Lower leg skin (tissue), 4 donors: ENCODE data around the gene ADARB2. TPM values are rescaled to one million over a fixed set of nuclear protein-coding genes. Genes with fewer than 3 reads are reported as not detected.
"Not testable (repeated sequence)": the region's sequence is repeated elsewhere in the genome, so short reads cannot be mapped to it uniquely, and the experiment has no call there.

ENCODE experiments used
- DNase-seq, 2 donors: peaks; one replicate each; pipeline ENCODE4 v3.0.0-alpha.2; 2019; ENCODE audit warnings: low spot score in 2 of 2
- H3K4me3 ChIP-seq: fragments of 200-600 bp; sonication (generic); 2 replicates; pipeline ENCODE4 v1.5.1; 2017; ENCODE audit warnings: mild to moderate bottlenecking, low read depth; ENCODE audit not compliant: poor library complexity, severe bottlenecking
- CTCF ChIP-seq, 3 donors: fragments of 450-650 bp; IDR thresholded peaks; one replicate each; pipeline ENCODE4 v1.5.1; 2016; ENCODE audit warnings: antibody characterized with exemption in 3 of 3, mild to moderate bottlenecking in 3 of 3, moderate library complexity in 2 of 3
- POLR2A ChIP-seq, 2 donors: fragments of 450-650 bp; IDR thresholded peaks; one replicate each; pipeline ENCODE4 v1.6.1; 2016 to 2017; ENCODE audit warnings: antibody characterized with exemption in 2 of 2, mild to moderate bottlenecking in 1 of 2, moderate library complexity in 1 of 2
- WGBS, 2 donors: methylation state at CpG; one replicate each; pipeline ENCODE4 v1.1.5; 2018; 5-methylcytosine and 5-hydroxymethylcytosine counted together
- intact Hi-C: fragments of 100-400 bp; cut with DNase I; formaldehyde crosslinking; loops from one replicate; pipeline ENCODE4 v1.15.0; 2023; ENCODE audit warnings: low total_unique reads
- total RNA-seq, 4 donors: library from RNA; depleted of rRNA; stranded (reverse); fragments of >200 nt; gene quantifications; one replicate each; pipeline ENCODE4 v1.1.0, GENCODE V29; 2016

The ADARB2 gene
- total RNA-seq, 4 donors from 2014 or later = 0.72 to 3.6 (median 1.8) TPM

DNA sequence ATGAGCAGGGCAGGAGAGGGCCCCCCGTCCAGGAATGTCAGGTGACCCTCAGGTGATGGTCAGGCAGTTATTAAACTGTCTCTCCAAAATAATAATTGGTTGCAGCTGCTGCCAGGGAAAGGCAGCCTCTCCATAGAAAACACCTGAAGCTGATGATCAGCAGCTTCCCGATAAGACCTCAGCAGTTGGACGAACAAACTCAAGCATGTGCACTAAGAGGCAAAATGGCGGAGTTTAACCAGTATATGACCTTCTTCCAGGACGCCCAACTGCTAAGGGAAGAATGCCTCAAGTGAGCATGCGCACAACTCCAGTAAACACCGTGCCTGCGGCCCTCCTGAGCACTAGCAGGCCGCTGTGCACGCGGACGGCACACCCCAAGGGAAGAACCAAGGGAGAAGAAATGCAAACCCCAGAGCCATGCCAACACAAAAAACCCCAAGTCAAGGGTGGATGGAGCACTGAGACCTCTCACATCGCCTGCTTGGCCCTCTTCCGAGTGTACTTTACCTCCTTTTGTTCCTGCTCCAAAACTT is 38.9 kb upstream of the ADARB2 start:
- intact Hi-C loops = no loop called here
- WGBS, 2 donors = 88 to 89% methylated on average over 14 of the region's 14 CpGs
- H3K4me3 ChIP-seq = no peak overlapping the region
- no peak for DNase-seq
- TF ChIP-seq POLR2A (IDR thresholded peaks at IDR 0.05) (no peak), CTCF (IDR thresholded peaks at IDR 0.05) (no peak)

DNA sequence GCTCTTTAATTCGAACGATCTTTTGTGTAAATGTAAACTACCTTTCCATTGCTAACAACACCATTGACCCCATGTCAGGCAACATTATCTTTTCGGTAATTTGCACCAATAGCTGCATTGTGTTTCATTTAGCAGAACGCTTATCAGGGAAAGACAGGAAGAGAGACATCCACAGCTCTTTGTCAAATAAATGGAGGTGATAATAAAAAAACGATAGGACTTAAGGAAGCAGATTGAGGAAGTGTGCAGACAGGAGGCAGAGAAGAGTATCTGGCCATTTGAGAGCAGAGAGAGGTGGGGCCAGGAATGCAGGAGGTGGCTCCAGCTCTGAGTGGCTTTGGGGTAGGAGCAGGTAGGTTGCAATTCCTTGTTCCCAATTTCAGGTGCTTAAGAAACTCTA is 37.5 kb upstream of the ADARB2 start:
- TF ChIP-seq POLR2A (IDR thresholded peaks at IDR 0.05) = no peak
- no peak for TF ChIP-seq CTCF (IDR thresholded peaks at IDR 0.05)
- WGBS, 2 donors = 57 to 60% methylated on average over 5 of the region's 5 CpGs
- intact Hi-C loops = no loop called here
- no peak overlapping the region for H3K4me3 ChIP-seq
- DNase-seq = no peak

GRCh38 chr10:1773204-1773603 is 35.9 kb upstream of the ADARB2 start:
- intact Hi-C loops, H3K4me3 ChIP-seq, DNase-seq: not testable (repeated sequence)
- 92 to 98% methylated on average over 17 to 18 of the region's 23 CpGs for WGBS, 2 donors

GRCh38 chr10:1766049-1766448 is 28.7 kb upstream of the ADARB2 start:
- H3K4me3 ChIP-seq = no peak overlapping the region
- peak in 1 of 2 donors; percentile 42 for DNase-seq
- TF ChIP-seq CTCF (IDR thresholded peaks at IDR 0.05) (no peak), POLR2A (IDR thresholded peaks at IDR 0.05) (no peak)
- intact Hi-C loops = no loop called here
- 92% methylated on average over 6 to 8 of the region's 10 CpGs for WGBS, 2 donors

- no peak overlapping the region for H3K4me3 ChIP-seq
- TF ChIP-seq CTCF (IDR thresholded peaks at IDR 0.05) (no peak), POLR2A (IDR thresholded peaks at IDR 0.05) (no peak)
- intact Hi-C loops = no loop called here
- DNase-seq = no peak
- 57 to 58% methylated on average over 8 of the region's 8 CpGs for WGBS, 2 donors
Measured at GRCh38 chr10:1762076-1762475, 24.8 kb upstream of the ADARB2 start.

GRCh38 chr10:1754506-1755153 is 17.3 kb upstream of the ADARB2 start:
- intact Hi-C loops = no loop called here
- 63 to 69% methylated on average over 19 of the region's 19 CpGs for WGBS, 2 donors
- H3K4me3 ChIP-seq = no peak overlapping the region
- no peak for TF ChIP-seq POLR2A (IDR thresholded peaks at IDR 0.05)
- TF ChIP-seq CTCF (IDR thresholded peaks at IDR 0.05) = no peak
- no peak for DNase-seq
